ENCODE data around the gene SRGAP1. TPM values are rescaled to one million over a fixed set of nuclear protein-coding genes. Genes with fewer than 3 reads are reported as not detected.
A peak's percentile ranks its signal among the peaks of the same experiment; 100 is the strongest.

The SRGAP1 gene
- total RNA-seq, 1 donor = 25.8 TPM

- no peak for DNase-seq (ENCODE audit: low read depth)
- no peak for TF ChIP-seq CTCF (IDR thresholded peaks at IDR 0.05; ENCODE audit: insufficient read depth, low read length)
- H3K4me3 ChIP-seq (ENCODE audit: low read depth, low read length) = no peak overlapping the region
These were observed 249.2 kb downstream of the SRGAP1 start for GRCh38 chr12:64093689-64094088.

- TF ChIP-seq CTCF (IDR thresholded peaks at IDR 0.05; ENCODE audit: insufficient read depth, low read length) = no peak
- DNase-seq (ENCODE audit: low read depth) = peak; percentile 54
- H3K4me3 ChIP-seq (ENCODE audit: low read depth, low read length) = no peak overlapping the region
These were observed 253.0 kb downstream of the SRGAP1 start for GRCh38 chr12:64097366-64098105.

GRCh38 chr12:64098709-64099354 is 254.3 kb downstream of the SRGAP1 start:
- H3K4me3 ChIP-seq (ENCODE audit: low read depth, low read length) = no peak overlapping the region
- no peak for TF ChIP-seq CTCF (IDR thresholded peaks at IDR 0.05; ENCODE audit: insufficient read depth, low read length)
- peak; percentile 94 for DNase-seq (ENCODE audit: low read depth)

- H3K4me3 ChIP-seq (ENCODE audit: low read depth, low read length) = no peak overlapping the region
- TF ChIP-seq CTCF (IDR thresholded peaks at IDR 0.05; ENCODE audit: insufficient read depth, low read length) = no peak
- peak; percentile 99 for DNase-seq (ENCODE audit: low read depth)
These were observed 254.9 kb downstream of the SRGAP1 start for GRCh38 chr12:64099397-64099796.

GRCh38 chr12:64102339-64102738 is 257.8 kb downstream of the SRGAP1 start:
- TF ChIP-seq CTCF (IDR thresholded peaks at IDR 0.05; ENCODE audit: insufficient read depth, low read length) = no peak
- DNase-seq (ENCODE audit: low read depth) = no peak
- no peak overlapping the region for H3K4me3 ChIP-seq (ENCODE audit: low read depth, low read length)

GRCh38 chr12:64103825-64104740 is 259.6 kb downstream of the SRGAP1 start:
- DNase-seq (ENCODE audit: low read depth) = peak; percentile 40
- no peak overlapping the region for H3K4me3 ChIP-seq (ENCODE audit: low read depth, low read length)
- TF ChIP-seq CTCF (IDR thresholded peaks at IDR 0.05; ENCODE audit: insufficient read depth, low read length) = no peak
